Activated B cell treated with CpG ODN at 0.5 μM for 24 hours (primary cell): ENCODE measurements around the gene MACROD1. TPM values are rescaled to one million over a fixed set of nuclear protein-coding genes. Genes with fewer than 3 reads are reported as not detected.

ENCODE experiments used
- ATAC-seq: fragments of 200-7000 bp; cut with Tn5 transposase; one replicate; pipeline ENCODE4 v1.10.0; 2021; ENCODE audit warnings: low read depth, mild to moderate bottlenecking, moderate library complexity
- CTCF ChIA-PET: fragments of 350-600 bp; sonication (Branson Sonifier 250); formaldehyde crosslinking; loops from one replicate; lab custom pipeline; 2021; ENCODE audit warnings: antibody characterized with exemption; lab: Charles Lee
- POLR2A ChIA-PET: fragments of 350-600 bp; sonication (Branson Sonifier 250); formaldehyde crosslinking; loops from one replicate; lab custom pipeline; 2021; ENCODE audit warnings: antibody characterized with exemption; lab: Charles Lee
- DNase-seq: peaks from one replicate; pipeline ENCODE4 v3.0.0; 2022
- H3K27ac Mint-ChIP-seq: one replicate; pipeline ENCODE4 v1.8.0; 2020; ENCODE audit warnings: mixed read lengths
- H3K27me3 Mint-ChIP-seq: one replicate; pipeline ENCODE4 v1.8.0; 2021; ENCODE audit warnings: mixed read lengths
- H3K36me3 Mint-ChIP-seq: one replicate; pipeline ENCODE4 v1.8.0; 2021; ENCODE audit warnings: low read depth, mixed read lengths
- H3K4me1 Mint-ChIP-seq: one replicate; pipeline ENCODE4 v1.8.0; 2021; ENCODE audit warnings: mixed read lengths
- H3K4me3 Mint-ChIP-seq: one replicate; pipeline ENCODE4 v1.8.0; 2020; ENCODE audit warnings: mild to moderate bottlenecking, mixed read lengths
- H3K9me3 Mint-ChIP-seq: one replicate; pipeline ENCODE4 v1.8.0; 2020; ENCODE audit warnings: mixed read lengths
- intact Hi-C: fragments of 100-400 bp; cut with micrococcal nuclease; formaldehyde crosslinking; loops from one replicate; pipeline ENCODE4 v1.15.1; 2024
- total RNA-seq: library from RNA; stranded (reverse); gene quantifications from 2 replicates; pipeline ENCODE4 v1.2.3, GENCODE V29; 2022
- TF ChIP-seq, protein P1 (sequence below): fragments of 200-600 bp; IDR thresholded peaks from one replicate; pipeline ENCODE4 v1.8.0; 2022; ENCODE audit warnings: antibody characterized with exemption, mild to moderate bottlenecking

MACROD1 gene
- total RNA-seq, 1 donor from 2014 or later, result 4.5 TPM

GRCh38 chr11:64103277-64103985, 62.5 kb downstream of the MACROD1 start:
- ATAC-seq, result no peak
- Mint-ChIP-seq H3K4me3 (no peak overlapping the region), H3K9me3 (no peaks in the 10 kb centered on the region), H3K36me3 (no peaks in the 10 kb centered on the region), H3K27me3 (no peaks in the 10 kb centered on the region), H3K4me1 (no peaks in the 10 kb centered on the region), H3K27ac (no peak overlapping the region)
- intact Hi-C loops, result no loop called here
- ChIA-PET CTCF (no interaction called here), POLR2A (no interaction called here)
- TF ChIP-seq, protein P1, sequence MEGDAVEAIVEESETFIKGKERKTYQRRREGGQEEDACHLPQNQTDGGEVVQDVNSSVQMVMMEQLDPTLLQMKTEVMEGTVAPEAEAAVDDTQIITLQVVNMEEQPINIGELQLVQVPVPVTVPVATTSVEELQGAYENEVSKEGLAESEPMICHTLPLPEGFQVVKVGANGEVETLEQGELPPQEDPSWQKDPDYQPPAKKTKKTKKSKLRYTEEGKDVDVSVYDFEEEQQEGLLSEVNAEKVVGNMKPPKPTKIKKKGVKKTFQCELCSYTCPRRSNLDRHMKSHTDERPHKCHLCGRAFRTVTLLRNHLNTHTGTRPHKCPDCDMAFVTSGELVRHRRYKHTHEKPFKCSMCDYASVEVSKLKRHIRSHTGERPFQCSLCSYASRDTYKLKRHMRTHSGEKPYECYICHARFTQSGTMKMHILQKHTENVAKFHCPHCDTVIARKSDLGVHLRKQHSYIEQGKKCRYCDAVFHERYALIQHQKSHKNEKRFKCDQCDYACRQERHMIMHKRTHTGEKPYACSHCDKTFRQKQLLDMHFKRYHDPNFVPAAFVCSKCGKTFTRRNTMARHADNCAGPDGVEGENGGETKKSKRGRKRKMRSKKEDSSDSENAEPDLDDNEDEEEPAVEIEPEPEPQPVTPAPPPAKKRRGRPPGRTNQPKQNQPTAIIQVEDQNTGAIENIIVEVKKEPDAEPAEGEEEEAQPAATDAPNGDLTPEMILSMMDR, result no peak
- DNase-seq, result no peak

- Mint-ChIP-seq H3K4me1 (no peaks in the 10 kb centered on the region), H3K27me3 (no peaks in the 10 kb centered on the region), H3K27ac (no peak overlapping the region), H3K9me3 (no peaks in the 10 kb centered on the region), H3K4me3 (no peak overlapping the region), H3K36me3 (no peaks in the 10 kb centered on the region)
- TF ChIP-seq, protein P1, result no peak
- ATAC-seq, result no peak
- CTCF ChIA-PET, result no interaction called here
- no peak for DNase-seq
- POLR2A ChIA-PET, result no interaction called here
- intact Hi-C loops, result no loop called here
Measured at GRCh38 chr11:64102005-64102738, 63.7 kb downstream of the MACROD1 start.

- Mint-ChIP-seq H3K9me3 (no peaks in the 10 kb centered on the region), H3K27ac (no peak overlapping the region), H3K27me3 (no peaks in the 10 kb centered on the region), H3K4me1 (no peaks in the 10 kb centered on the region), H3K4me3 (no peak overlapping the region), H3K36me3 (no peaks in the 10 kb centered on the region)
- DNase-seq (no peak), ATAC-seq (no peak)
- TF ChIP-seq, protein P1, result no peak
- POLR2A ChIA-PET, result no interaction called here
- intact Hi-C loops, result no loop called here
- CTCF ChIA-PET, result no interaction called here
Measured at GRCh38 chr11:64101461-64101860, 64.5 kb downstream of the MACROD1 start.

GRCh38 chr11:64100782-64101353, 65.0 kb downstream of the MACROD1 start:
- Mint-ChIP-seq H3K4me3 (no peak overlapping the region), H3K9me3 (no peaks in the 10 kb centered on the region), H3K4me1 (no peaks in the 10 kb centered on the region), H3K27me3 (no peaks in the 10 kb centered on the region), H3K27ac (no peak overlapping the region), H3K36me3 (no peaks in the 10 kb centered on the region)
- intact Hi-C loops, result no loop called here
- DNase-seq (no peak), ATAC-seq (no peak)
- CTCF ChIA-PET, result interaction anchor here (1.3 kb wide), 1 partner anchor 9 kb away, joined by 3 read pairs; no protein-coding TSS in a partner anchor
- TF ChIP-seq, protein P1, result no peak
- POLR2A ChIA-PET, result no interaction called here

DNA sequence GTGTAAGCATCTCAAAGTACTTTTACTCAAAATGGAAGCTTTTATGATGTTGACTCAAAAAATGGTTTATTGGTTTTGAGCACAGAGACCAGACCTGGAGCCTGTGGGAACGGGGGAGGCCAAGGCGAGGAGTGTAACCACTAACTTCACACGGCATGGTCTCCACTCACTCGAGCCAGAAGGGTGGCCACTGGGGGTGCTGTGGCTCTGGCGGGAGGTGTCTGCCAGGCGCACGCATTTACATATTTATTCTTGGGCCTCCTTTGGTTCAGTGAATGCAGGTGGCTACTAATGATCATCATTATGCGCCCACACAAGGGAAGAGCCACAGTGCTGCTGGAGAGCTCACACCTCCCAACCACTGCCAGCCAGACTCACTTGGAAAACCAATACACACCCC, 65.6 kb downstream of the MACROD1 start:
- CTCF ChIA-PET, result interaction anchor here (1.3 kb wide), 1 partner anchor 9 kb away, joined by 3 read pairs; no protein-coding TSS in a partner anchor
- intact Hi-C loops, result no loop called here
- H3K4me3 Mint-ChIP-seq, result no peak overlapping the region

More for the DNA sequence above, 65.6 kb downstream of the MACROD1 start:
- Mint-ChIP-seq H3K36me3 (no peaks in the 10 kb centered on the region), H3K9me3 (no peaks in the 10 kb centered on the region), H3K27me3 (no peaks in the 10 kb centered on the region), H3K4me1 (no peaks in the 10 kb centered on the region), H3K27ac (no peak overlapping the region)
- no peak for DNase-seq
- POLR2A ChIA-PET, result no interaction called here
- ATAC-seq, result no peak
- TF ChIP-seq, protein P1, result no peak
